HG03342 (cell line): ENCODE measurements around the gene COX20.

Experiments
- ATAC-seq: cut with Tn5 transposase; IDR thresholded peaks from one replicate; pipeline ENCODE4 v1.9.1; 2021; ENCODE audit warnings: mild to moderate bottlenecking, moderate library complexity; ENCODE audit not compliant: unreplicated experiment

The COX20 gene

DNA sequence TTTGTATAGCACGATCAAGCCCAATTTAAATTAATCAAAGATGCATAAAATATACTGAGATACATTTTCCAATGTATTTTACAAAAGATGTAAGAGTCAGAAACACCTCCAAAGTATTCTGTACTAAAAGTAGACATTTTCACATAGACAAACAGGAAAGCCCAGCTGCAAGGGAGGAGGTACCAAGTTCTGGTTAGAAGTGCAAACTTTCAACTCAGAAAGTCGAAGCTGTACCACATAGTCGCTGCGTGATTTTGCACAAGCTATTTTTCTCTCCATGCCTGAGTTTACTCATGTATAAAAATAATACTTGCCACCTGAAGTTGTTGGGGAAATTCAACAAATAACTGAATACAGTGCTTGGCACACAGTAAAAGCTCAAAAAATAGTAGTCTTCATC lies 34.5 kb downstream of the COX20 start:
- no peak for ATAC-seq

- ATAC-seq, result no peak
Observed at GRCh38 chr1:244874974-244875579, 39.6 kb downstream of the COX20 start.

GRCh38 chr1:244876228-244876910 lies 40.9 kb downstream of the COX20 start:
- no peak for ATAC-seq

DNA sequence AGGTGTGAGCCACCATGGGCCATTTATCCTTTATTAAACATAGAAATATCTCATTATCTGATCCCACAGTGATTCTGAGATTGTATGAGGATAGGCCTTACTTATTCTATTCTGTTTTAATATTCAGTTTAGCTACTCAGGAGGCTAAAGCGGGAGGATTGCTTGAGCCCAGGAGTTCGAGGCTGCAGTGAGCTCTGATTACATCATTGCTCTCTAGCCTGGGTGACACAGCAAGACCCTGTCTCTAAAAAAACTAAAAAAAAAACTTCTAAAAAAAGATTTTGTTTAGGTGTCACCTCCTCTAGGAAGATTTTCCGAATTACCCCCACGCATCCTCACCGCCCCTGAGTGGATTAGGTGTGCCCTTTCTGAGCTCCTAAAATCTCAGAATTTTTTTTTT lies 43.2 kb downstream of the COX20 start:
- no peak for ATAC-seq

DNA sequence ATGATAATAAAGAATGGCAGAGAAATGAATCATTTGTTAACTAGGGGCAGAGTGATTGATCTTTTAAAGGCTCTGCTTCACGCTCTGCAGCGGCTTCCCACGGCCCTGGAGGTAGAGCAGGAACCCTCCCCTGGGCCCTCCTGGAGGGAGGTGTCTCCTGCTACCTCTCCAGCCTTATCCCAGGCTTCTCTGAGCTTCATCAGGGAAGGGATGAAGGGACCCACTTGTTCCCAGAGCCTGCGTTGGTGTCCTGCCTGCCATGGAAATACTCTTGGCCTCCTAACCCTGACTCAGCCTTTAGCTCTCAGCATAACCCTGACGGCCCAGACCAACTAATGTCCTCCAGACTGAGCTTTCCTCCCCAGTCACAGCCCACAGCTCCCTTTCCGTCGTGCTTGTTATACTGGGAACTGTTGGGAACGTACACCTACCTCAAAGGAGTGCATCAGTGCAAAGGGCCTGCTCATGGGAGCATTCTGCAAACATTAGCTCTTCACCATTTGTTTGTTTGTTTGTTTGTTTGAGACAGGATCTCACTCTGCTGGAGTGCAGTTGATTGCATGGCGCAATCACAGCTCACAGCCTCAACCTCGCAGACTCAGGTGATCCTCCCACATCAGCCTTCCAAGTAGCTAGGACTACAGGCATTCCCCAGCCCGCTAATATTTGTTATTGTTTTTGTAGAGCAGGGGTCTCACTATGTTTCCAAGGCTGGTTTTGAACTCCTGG lies 46.3 kb downstream of the COX20 start:
- no peak for ATAC-seq

DNA sequence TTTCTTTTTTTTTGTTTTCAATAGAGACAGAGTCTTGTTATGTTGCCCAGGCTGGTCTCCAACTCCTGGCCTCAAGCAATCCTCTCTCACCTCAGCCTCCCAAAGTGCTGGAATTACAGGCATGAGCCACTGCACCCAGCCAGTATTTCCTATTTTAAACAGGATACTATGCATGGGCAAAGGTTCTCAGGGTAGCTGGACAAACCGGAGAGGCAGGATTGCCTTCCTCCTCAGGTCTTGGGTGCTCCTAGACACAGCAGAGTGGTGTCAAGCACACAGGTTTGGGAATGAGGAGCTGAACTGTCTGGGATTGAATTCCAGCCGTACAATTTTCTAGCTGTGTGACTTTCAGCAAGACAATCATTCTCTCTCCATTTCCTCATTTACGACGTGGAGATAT lies 51.8 kb downstream of the COX20 start:
- no peak for ATAC-seq

DNA sequence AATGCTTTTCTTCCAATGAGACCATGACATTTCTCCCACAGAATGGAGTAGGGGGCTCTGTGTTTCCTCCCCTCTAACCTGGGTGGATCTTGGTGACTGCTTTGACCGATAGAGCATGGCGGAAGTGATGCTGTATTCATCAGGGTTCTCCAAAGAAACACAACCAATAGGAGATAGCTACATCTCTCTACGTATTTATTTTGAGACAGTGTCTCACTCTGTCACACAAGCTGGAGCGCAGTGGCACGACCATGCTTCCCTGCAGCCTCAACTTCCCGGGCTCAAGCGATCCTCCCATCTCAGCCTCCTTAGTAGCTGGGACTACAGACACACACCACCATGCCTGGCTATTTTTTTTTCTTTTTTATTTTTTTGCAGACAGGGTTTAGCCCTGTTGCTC lies 58.4 kb downstream of the COX20 start:
- ATAC-seq, result no peak
